ENCODE results near the gene MGLL.

- TF ChIP-seq GATA3 (IDR thresholded peaks at IDR 0.05; ENCODE audit: low read depth, low read length) (no peak), GATA2 (IDR thresholded peaks at IDR 0.05; ENCODE audit: low read depth, low read length) (no peak)
These were observed 75.2 kb downstream of the MGLL start for GRCh38 chr3:127747066-127747465.
